ENCODE results near the gene RHCE. TPM values are rescaled to one million over a fixed set of nuclear protein-coding genes. Genes with fewer than 3 reads are reported as not detected.
A peak's percentile ranks its signal among the peaks of the same experiment; 100 is the strongest.
"Not testable (repeated sequence)": the region's sequence is repeated elsewhere in the genome, so short reads cannot be mapped to it uniquely, and the experiment has no call there.

RHCE gene
- polyA plus RNA-seq, 1 donor from 2014 or later = 0.30 TPM

- H3K4me3 Mint-ChIP-seq = peak overlapping the region in 1 of 4 donors; percentile 100
- H3K27me3 Mint-ChIP-seq = no peaks in the 10 kb centered on the region
- H3K27ac Mint-ChIP-seq = peak overlapping the region in 2 of 3 donors; percentile 14 to 26
- no peaks in the 10 kb centered on the region for H3K9me3 Mint-ChIP-seq
- H3K4me1 Mint-ChIP-seq = peaks cover 6 to 16% (median 16%) of the 10 kb centered on the region in 3 donors
- no peaks in the 10 kb centered on the region for H3K36me3 Mint-ChIP-seq
These were observed 7.1 kb upstream of the RHCE start for GRCh38 chr1:25427696-25428095.

- Mint-ChIP-seq H3K4me1 (peaks cover 0 to 5% (median 3%) of the 10 kb centered on the region in 3 donors), H3K27ac (no peak overlapping the region), H3K9me3 (no peaks in the 10 kb centered on the region), H3K4me3 (peak overlapping the region in 1 of 4 donors; percentile 23), H3K27me3 (peaks cover 1% of the 10 kb centered on the region), H3K36me3 (no peaks in the 10 kb centered on the region)
These were observed 4.8 kb upstream of the RHCE start for GRCh38 chr1:25425098-25426085.

GRCh38 chr1:25423206-25423605 is 2.6 kb upstream of the RHCE start:
- H3K36me3 Mint-ChIP-seq, H3K4me3 Mint-ChIP-seq, H3K9me3 Mint-ChIP-seq, H3K27ac Mint-ChIP-seq, H3K4me1 Mint-ChIP-seq, H3K27me3 Mint-ChIP-seq: not testable (repeated sequence)

GRCh38 chr1:25419339-25419738 is 1.3 kb downstream of the RHCE start:
- not testable (repeated sequence) for H3K27me3 Mint-ChIP-seq, H3K4me3 Mint-ChIP-seq, H3K36me3 Mint-ChIP-seq

GRCh38 chr1:25417280-25417679 is 3.3 kb downstream of the RHCE start:
- H3K27ac Mint-ChIP-seq, H3K27me3 Mint-ChIP-seq, H3K36me3 Mint-ChIP-seq, H3K4me1 Mint-ChIP-seq, H3K4me3 Mint-ChIP-seq, H3K9me3 Mint-ChIP-seq: not testable (repeated sequence)

More at GRCh38 chr1:25419339-25419738, 1.3 kb downstream of the RHCE start:
- H3K9me3 Mint-ChIP-seq, H3K4me1 Mint-ChIP-seq, H3K27ac Mint-ChIP-seq: not testable (repeated sequence)

GRCh38 chr1:25414578-25414977 is 6.0 kb downstream of the RHCE start:
- not testable (repeated sequence) for H3K36me3 Mint-ChIP-seq, H3K9me3 Mint-ChIP-seq, H3K27ac Mint-ChIP-seq, H3K4me1 Mint-ChIP-seq, H3K4me3 Mint-ChIP-seq, H3K27me3 Mint-ChIP-seq

- not testable (repeated sequence) for H3K27me3 Mint-ChIP-seq, H3K4me3 Mint-ChIP-seq, H3K27ac Mint-ChIP-seq, H3K9me3 Mint-ChIP-seq, H3K4me1 Mint-ChIP-seq, H3K36me3 Mint-ChIP-seq
These were observed 6.5 kb downstream of the RHCE start for GRCh38 chr1:25414157-25414556.

GRCh38 chr1:25412872-25413623 is 7.6 kb downstream of the RHCE start:
- not testable (repeated sequence) for H3K36me3 Mint-ChIP-seq, H3K27me3 Mint-ChIP-seq, H3K4me3 Mint-ChIP-seq, H3K9me3 Mint-ChIP-seq, H3K4me1 Mint-ChIP-seq, H3K27ac Mint-ChIP-seq

GRCh38 chr1:25409641-25410427 is 10.8 kb downstream of the RHCE start:
- not testable (repeated sequence) for H3K4me3 Mint-ChIP-seq, H3K36me3 Mint-ChIP-seq, H3K4me1 Mint-ChIP-seq, H3K27ac Mint-ChIP-seq, H3K27me3 Mint-ChIP-seq, H3K9me3 Mint-ChIP-seq

GRCh38 chr1:25405731-25406305 is 14.8 kb downstream of the RHCE start:
- not testable (repeated sequence) for H3K27ac Mint-ChIP-seq, H3K27me3 Mint-ChIP-seq, H3K9me3 Mint-ChIP-seq, H3K4me3 Mint-ChIP-seq, H3K4me1 Mint-ChIP-seq, H3K36me3 Mint-ChIP-seq

GRCh38 chr1:25402947-25403803 is 17.4 kb downstream of the RHCE start:
- H3K36me3 Mint-ChIP-seq, H3K4me3 Mint-ChIP-seq, H3K27ac Mint-ChIP-seq, H3K9me3 Mint-ChIP-seq, H3K4me1 Mint-ChIP-seq, H3K27me3 Mint-ChIP-seq: not testable (repeated sequence)

- H3K36me3 Mint-ChIP-seq, H3K27me3 Mint-ChIP-seq, H3K4me3 Mint-ChIP-seq, H3K27ac Mint-ChIP-seq, H3K4me1 Mint-ChIP-seq, H3K9me3 Mint-ChIP-seq: not testable (repeated sequence)
These were observed 22.5 kb downstream of the RHCE start for GRCh38 chr1:25398079-25398478.

- not testable (repeated sequence) for H3K36me3 Mint-ChIP-seq, H3K4me3 Mint-ChIP-seq, H3K4me1 Mint-ChIP-seq, H3K27ac Mint-ChIP-seq, H3K27me3 Mint-ChIP-seq, H3K9me3 Mint-ChIP-seq
These were observed 23.1 kb downstream of the RHCE start for GRCh38 chr1:25397549-25397948.

GRCh38 chr1:25392841-25393240 is 27.8 kb downstream of the RHCE start:
- Mint-ChIP-seq H3K4me3 (no peak overlapping the region), H3K27me3 (peaks cover 3% of the 10 kb centered on the region), H3K27ac (no peak overlapping the region), H3K36me3 (no peaks in the 10 kb centered on the region), H3K9me3 (no peaks in the 10 kb centered on the region), H3K4me1 (peaks cover 0 to 3% (median 0%) of the 10 kb centered on the region in 3 donors)
